ENCODE results near the gene GABRP. TPM values are rescaled to one million over a fixed set of nuclear protein-coding genes. Genes with fewer than 3 reads are reported as not detected.

The GABRP gene
- total and polyA plus RNA-seq, 12 donors: 0.03 to 0.26 (median 0.13) TPM; not detected in 7

DNA sequence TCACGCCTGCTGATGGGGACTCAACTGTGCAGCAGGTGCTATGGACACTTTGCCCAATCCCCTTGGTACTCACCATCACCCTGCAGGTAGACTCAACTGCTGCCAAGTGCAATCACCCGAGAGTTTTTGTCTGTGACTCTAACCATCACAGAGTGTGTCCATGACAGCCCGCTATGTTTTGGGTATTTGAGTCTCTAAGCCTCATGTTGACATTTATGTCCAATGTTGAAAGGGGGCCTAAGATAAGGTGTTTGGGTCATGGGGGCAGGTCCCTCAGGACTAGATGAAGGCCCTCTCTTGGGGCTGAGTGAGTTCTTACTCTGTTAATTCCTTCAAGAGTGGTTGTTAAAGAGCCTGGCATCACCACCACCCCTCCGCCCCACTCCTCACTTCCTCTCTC, 44.1 kb upstream of the GABRP start:
- Histone ChIP-seq H3K4me3 (no peak overlapping the region), H3K4me1 (replicated peaks in 1 of 2) (peaks cover 1 to 2% of the 10 kb centered on the region in 2 donors), H3K27ac (no peak overlapping the region), H3K9me3 (replicated peaks in 1 of 3) (no peaks in the 10 kb centered on the region), H3K27me3 (no peaks in the 10 kb centered on the region), H3K36me3 (replicated peaks in 1 of 2) (no peaks in the 10 kb centered on the region)
- intact Hi-C loops (cut with DNase I): no loop called here
- TF ChIP-seq POLR2A (IDR thresholded peaks at IDR 0.05): no peak
- TF ChIP-seq, protein P1, sequence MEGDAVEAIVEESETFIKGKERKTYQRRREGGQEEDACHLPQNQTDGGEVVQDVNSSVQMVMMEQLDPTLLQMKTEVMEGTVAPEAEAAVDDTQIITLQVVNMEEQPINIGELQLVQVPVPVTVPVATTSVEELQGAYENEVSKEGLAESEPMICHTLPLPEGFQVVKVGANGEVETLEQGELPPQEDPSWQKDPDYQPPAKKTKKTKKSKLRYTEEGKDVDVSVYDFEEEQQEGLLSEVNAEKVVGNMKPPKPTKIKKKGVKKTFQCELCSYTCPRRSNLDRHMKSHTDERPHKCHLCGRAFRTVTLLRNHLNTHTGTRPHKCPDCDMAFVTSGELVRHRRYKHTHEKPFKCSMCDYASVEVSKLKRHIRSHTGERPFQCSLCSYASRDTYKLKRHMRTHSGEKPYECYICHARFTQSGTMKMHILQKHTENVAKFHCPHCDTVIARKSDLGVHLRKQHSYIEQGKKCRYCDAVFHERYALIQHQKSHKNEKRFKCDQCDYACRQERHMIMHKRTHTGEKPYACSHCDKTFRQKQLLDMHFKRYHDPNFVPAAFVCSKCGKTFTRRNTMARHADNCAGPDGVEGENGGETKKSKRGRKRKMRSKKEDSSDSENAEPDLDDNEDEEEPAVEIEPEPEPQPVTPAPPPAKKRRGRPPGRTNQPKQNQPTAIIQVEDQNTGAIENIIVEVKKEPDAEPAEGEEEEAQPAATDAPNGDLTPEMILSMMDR (IDR thresholded peaks at IDR 0.05): no peak
- 84 to 93% (median 88%) methylated on average over 4 of the region's 4 CpGs for WGBS, 4 donors
- DNase-seq: no peak

DNA sequence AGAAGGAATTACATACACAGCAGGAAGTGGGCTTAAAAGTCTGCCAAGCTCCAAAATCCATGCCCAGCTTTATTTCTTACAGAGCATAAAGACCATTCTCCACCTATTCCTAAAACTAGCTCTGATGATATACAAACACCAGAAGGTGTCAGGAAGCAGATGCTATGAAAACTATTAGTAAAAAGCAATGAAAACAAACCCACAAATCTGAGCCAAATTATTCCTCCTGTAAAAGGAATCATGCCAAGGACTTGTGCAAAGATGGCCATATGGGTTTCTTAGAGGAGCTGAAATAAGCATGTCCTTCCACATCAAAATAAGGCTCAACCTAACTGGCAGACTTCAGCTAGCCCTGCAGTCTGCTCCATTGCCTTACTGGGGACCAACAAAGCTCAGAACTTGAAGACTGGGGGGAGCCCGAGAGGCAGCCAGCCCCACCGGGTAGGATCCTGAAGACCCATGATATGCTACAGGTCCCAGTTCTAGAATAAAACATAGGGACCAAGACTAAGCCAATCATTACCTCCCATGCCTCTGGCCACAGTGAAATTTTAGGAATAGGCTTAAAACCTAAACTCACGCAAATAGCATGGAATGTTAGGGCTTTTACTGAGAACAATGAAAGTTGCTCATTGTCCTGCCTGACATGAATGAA, 42.8 kb upstream of the GABRP start:
- Histone ChIP-seq H3K27me3 (peaks cover 9% of the 10 kb centered on the region), H3K9me3 (replicated peaks in 1 of 3) (no peaks in the 10 kb centered on the region), H3K27ac (no peak overlapping the region), H3K4me1 (replicated peaks in 1 of 2) (peaks cover 5 to 7% of the 10 kb centered on the region in 2 donors), H3K4me3 (no peak overlapping the region), H3K36me3 (replicated peaks in 1 of 2) (no peaks in the 10 kb centered on the region)
- WGBS, 4 donors: 77 to 92% (median 88%) methylated on average over 3 of the region's 3 CpGs
- intact Hi-C loops (cut with DNase I): loop anchor here in 1 of 2 donors (10.0 kb wide), 1 partner anchor 604 kb away; no protein-coding TSS in a partner anchor
- TF ChIP-seq, protein P1 (IDR thresholded peaks at IDR 0.05): no peak
- TF ChIP-seq POLR2A (IDR thresholded peaks at IDR 0.05): no peak
- no peak for DNase-seq

DNA sequence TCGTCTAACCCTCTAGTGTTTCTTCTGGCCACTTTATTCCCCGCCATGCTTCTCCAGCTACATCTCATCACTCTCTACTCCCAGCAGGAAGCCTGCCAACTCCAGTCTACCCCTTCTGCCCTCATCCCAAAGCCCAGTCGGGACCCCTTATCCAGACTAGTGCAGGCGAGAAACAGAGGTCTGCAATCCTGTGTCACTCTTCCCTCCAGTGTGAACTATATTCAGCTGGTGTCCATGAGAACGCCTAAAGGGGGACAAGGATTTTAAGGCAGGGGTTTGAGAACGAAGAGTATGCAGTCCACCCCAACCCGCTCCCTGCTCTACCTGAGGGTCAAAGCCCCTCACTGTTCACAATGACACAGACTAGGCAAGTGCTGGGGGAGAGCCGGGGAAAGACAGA, 41.7 kb upstream of the GABRP start:
- no peak for TF ChIP-seq POLR2A (IDR thresholded peaks at IDR 0.05)
- TF ChIP-seq, protein P1 (IDR thresholded peaks at IDR 0.05): no peak
- Histone ChIP-seq H3K27ac (no peak overlapping the region), H3K4me1 (replicated peaks in 1 of 2) (peaks cover 5 to 7% of the 10 kb centered on the region in 2 donors), H3K4me3 (no peak overlapping the region), H3K36me3 (replicated peaks in 1 of 2) (no peaks in the 10 kb centered on the region), H3K27me3 (peaks cover 9% of the 10 kb centered on the region), H3K9me3 (replicated peaks in 1 of 3) (no peaks in the 10 kb centered on the region)
- intact Hi-C loops (cut with DNase I): loop anchor here in 1 of 2 donors (10.0 kb wide), 1 partner anchor 603 kb away; no protein-coding TSS in a partner anchor
- WGBS, 4 donors: 67 to 74% (median 71%) methylated on average over 8 of the region's 8 CpGs
- DNase-seq: no peak

DNA sequence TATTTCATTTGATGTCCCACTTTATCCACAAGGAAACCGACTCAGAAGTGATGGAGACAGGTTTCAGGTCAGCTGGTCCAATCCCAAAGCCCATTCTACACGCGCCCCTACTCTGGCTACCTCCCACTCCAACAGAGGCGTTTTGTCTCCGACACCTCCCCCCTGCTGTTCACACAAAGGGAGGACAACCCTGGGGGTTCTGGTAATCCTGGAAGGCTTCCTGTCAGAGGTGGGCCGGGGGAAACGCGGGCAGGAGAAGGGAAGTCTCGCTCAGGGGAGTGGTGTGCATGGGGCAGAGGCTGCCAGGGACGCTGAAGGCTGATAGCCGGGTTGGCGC, 39.7 kb upstream of the GABRP start:
- Histone ChIP-seq H3K4me1 (replicated peaks in 1 of 2) (peaks cover 5 to 7% of the 10 kb centered on the region in 2 donors), H3K27me3 (peaks cover 9% of the 10 kb centered on the region), H3K4me3 (no peak overlapping the region), H3K27ac (no peak overlapping the region), H3K36me3 (replicated peaks in 1 of 2) (no peaks in the 10 kb centered on the region), H3K9me3 (replicated peaks in 1 of 3) (no peaks in the 10 kb centered on the region)
- WGBS, 4 donors: 11 to 12% (median 11%) methylated on average over 11 to 12 of the region's 12 CpGs
- intact Hi-C loops (cut with DNase I): loop anchor here in 1 of 2 donors (10.0 kb wide), 1 partner anchor 601 kb away; no protein-coding TSS in a partner anchor
- DNase-seq: peak in 1 of 7 donors; percentile 17
- TF ChIP-seq POLR2A (IDR thresholded peaks at IDR 0.05): no peak
- TF ChIP-seq, protein P1 (IDR thresholded peaks at IDR 0.05): no peak

Measured in adrenal gland (tissue), 12 donors.